IMR-90 (cell line): ENCODE data around the gene IHH. TPM values are rescaled to one million over a fixed set of nuclear protein-coding genes. Genes with fewer than 3 reads are reported as not detected.

Source experiments
- ATAC-seq: fragments of 200-7000 bp; cut with Tn5 transposase; 2 replicates; pipeline ENCODE4 v1.9.1; 2020; ENCODE audit warnings: low read depth, mild to moderate bottlenecking, moderate library complexity
- BruUV-seq: library from RNA; stranded (reverse); fragments of 400-500 nt; replicated peaks from 2 replicates; lab custom pipeline; 2021; lab: Mats Ljungman, UMichigan
- CTCF ChIA-PET: fragments of 300-600 bp; formaldehyde crosslinking; extraction: SDS; loops from one replicate; lab custom pipeline; 2021; ENCODE audit warnings: antibody characterized with exemption; lab: Yijun Ruan, JAX
- POLR2A ChIA-PET: fragments of 300-600 bp; sonication (Branson Sonifier 250); formaldehyde crosslinking; loops from one replicate; lab custom pipeline; 2022; ENCODE audit warnings: antibody characterized with exemption; ENCODE audit not compliant: unreplicated experiment; lab: Charles Lee
- DNase-seq: peaks from one replicate; pipeline ENCODE4 v3.0.0; 2013
- H2AFZ ChIP-seq: replicated peaks from 2 replicates; pipeline ENCODE3; 2013; ENCODE audit warnings: low read length, mild to moderate bottlenecking; ENCODE audit not compliant: poor library complexity
- H2AK5ac ChIP-seq: 2 replicates; pipeline ENCODE4 v1.6.1; 2013; ENCODE audit warnings: low read depth, low read length, inconsistent platforms
- H2AK9ac ChIP-seq: replicated peaks from 2 replicates; pipeline ENCODE3; 2013; ENCODE audit warnings: mild to moderate bottlenecking, low read depth, low read length, moderate library complexity; ENCODE audit not compliant: poor library complexity
- H2BK120ac ChIP-seq: 2 replicates; pipeline ENCODE4 v1.6.1; 2013; ENCODE audit warnings: low read depth, low read length, inconsistent platforms
- H2BK15ac ChIP-seq: 3 replicates; pipeline ENCODE4 v1.6.1; 2013; ENCODE audit warnings: low read depth, low read length, inconsistent platforms
- H2BK20ac ChIP-seq: 2 replicates; pipeline ENCODE4 v1.6.1; 2013; ENCODE audit warnings: low read depth, mild to moderate bottlenecking, inconsistent platforms, low read length, moderate library complexity
- H2BK5ac ChIP-seq: 2 replicates; pipeline ENCODE4 v1.6.1; 2013; ENCODE audit warnings: mild to moderate bottlenecking, low read depth, low read length, inconsistent platforms; ENCODE audit not compliant: poor library complexity, severe bottlenecking
- H3K14ac ChIP-seq: replicated peaks from 2 replicates; pipeline ENCODE4 v1.6.1; 2013; ENCODE audit warnings: low read depth, low read length, inconsistent platforms
- H3K18ac ChIP-seq: 2 replicates; pipeline ENCODE4 v1.6.1; 2013; ENCODE audit warnings: low read depth, low read length, control low read depth
- H3K23ac ChIP-seq: 2 replicates; pipeline ENCODE4 v1.6.1; 2013; ENCODE audit warnings: low read depth, low read length, inconsistent platforms
- H3K27ac ChIP-seq: 2 replicates; pipeline ENCODE4 v1.5.1; 2013; ENCODE audit warnings: mild to moderate bottlenecking, control low read depth, low read length; ENCODE audit not compliant: insufficient read depth
- H3K27me3 ChIP-seq: 2 replicates; pipeline ENCODE4 v1.6.1; 2013; ENCODE audit warnings: low read length; ENCODE audit not compliant: control insufficient read depth, insufficient read depth
- H3K36me3 ChIP-seq: 2 replicates; pipeline ENCODE4 v1.6.1; 2013; ENCODE audit warnings: low read length, mixed read lengths; ENCODE audit not compliant: control insufficient read depth, insufficient read depth
- H3K4ac ChIP-seq: 2 replicates; pipeline ENCODE4 v1.6.1; 2013; ENCODE audit warnings: low read depth, low read length, inconsistent platforms
- H3K4me1 ChIP-seq: 2 replicates; pipeline ENCODE4 v1.6.1; 2013; ENCODE audit warnings: low read length, mixed read lengths; ENCODE audit not compliant: control insufficient read depth, insufficient read depth
- H3K4me2 ChIP-seq: 2 replicates; pipeline ENCODE4 v1.6.1; 2013; ENCODE audit warnings: low read depth, mild to moderate bottlenecking, control low read depth, low read length, moderate library complexity
- H3K4me3 ChIP-seq: 2 replicates; pipeline ENCODE4 v1.5.1; 2013; ENCODE audit warnings: low read depth, mild to moderate bottlenecking, control low read depth, low read length, moderate library complexity; ENCODE audit not compliant: insufficient read depth
- H3K56ac ChIP-seq: 2 replicates; pipeline ENCODE4 v1.6.1; 2013; ENCODE audit warnings: low read length, inconsistent platforms; ENCODE audit not compliant: insufficient read depth; ENCODE audit errors: extremely low read depth
- H3K79me1 ChIP-seq, 2 experiments: 2 replicates each; pipeline ENCODE4 v1.6.1; 2013; ENCODE audit warnings: low read length in 2 of 2, inconsistent platforms in 1 of 2, low read depth in 1 of 2
- H3K9ac ChIP-seq: 2 replicates; pipeline ENCODE4 v1.6.1; 2013; ENCODE audit warnings: low read depth, low read length, control low read depth
- H3K9me1 ChIP-seq: 2 replicates; pipeline ENCODE4 v1.6.1; 2013; ENCODE audit warnings: low read length, inconsistent platforms; ENCODE audit not compliant: insufficient read depth
- H3K9me3 ChIP-seq: 2 replicates; pipeline ENCODE4 v1.6.1; 2013; ENCODE audit warnings: low read length; ENCODE audit not compliant: control insufficient read depth, insufficient read depth
- H4K20me1 ChIP-seq: 2 replicates; pipeline ENCODE4 v1.6.1; 2013; ENCODE audit warnings: low read length, inconsistent platforms; ENCODE audit not compliant: insufficient read depth
- H4K5ac ChIP-seq: 2 replicates; pipeline ENCODE4 v1.6.1; 2013; ENCODE audit warnings: mild to moderate bottlenecking, low read depth, low read length, control low read depth
- H4K8ac ChIP-seq, 2 experiments: 2 replicates each; pipeline ENCODE4 v1.6.1; 2013; ENCODE audit warnings: low read depth in 2 of 2, low read length in 2 of 2, control low read depth in 1 of 2, inconsistent platforms in 1 of 2
- H4K91ac ChIP-seq: 2 replicates; pipeline ENCODE4 v1.6.1; 2013; ENCODE audit warnings: low read depth, low read length, inconsistent platforms; ENCODE audit not compliant: insufficient read depth
- MAFK ChIP-seq: IDR thresholded peaks from 2 replicates; pipeline ENCODE4 v1.6.1; 2012; ENCODE audit warnings: low read depth, low read length, improper control_type of control experiment
- MAZ ChIP-seq: IDR thresholded peaks from 2 replicates; pipeline ENCODE4 v1.6.1; 2012; ENCODE audit warnings: low read depth, mild to moderate bottlenecking, low read length, improper control_type of control experiment, moderate library complexity, borderline replicate concordance
- POLR2A ChIP-seq: IDR thresholded peaks from 2 replicates; pipeline ENCODE4 v1.6.1; 2012; ENCODE audit warnings: mild to moderate bottlenecking, low read depth, low read length
- RAD21 ChIP-seq: IDR thresholded peaks from 2 replicates; pipeline ENCODE4 v1.6.1; 2012; ENCODE audit warnings: low read length, improper control_type of control experiment
- SMC3 ChIP-seq: fragments of 150-350 bp; IDR thresholded peaks from 2 replicates; pipeline ENCODE4 v1.6.1; 2016; ENCODE audit warnings: low read depth, mild to moderate bottlenecking, antibody characterized with exemption, low read length, moderate library complexity
- WGBS, 2 experiments: methylation state at CpG; one replicate each; pipeline versions ENCODE4 v1.1.5 to v1.1.7; 2013; ENCODE audit warnings: missing lambda C conversion rate in 2 of 2; ENCODE audit not compliant: insufficient read length in 1 of 2; ENCODE audit errors: extremely low coverage in 2 of 2; 5-methylcytosine and 5-hydroxymethylcytosine counted together
- dilution Hi-C: fragments of 300-500 bp; cut with HindIII; formaldehyde crosslinking; loops from one replicate; pipeline ENCODE4 v1.14.3; 2018; ENCODE audit warnings: low sequenced_read_pairs; ENCODE audit not compliant: unreplicated experiment
- in situ Hi-C: fragments of 300-500 bp; cut with MboI; formaldehyde crosslinking; loops from 3 replicates; pipeline ENCODE4 v1.14.3; 2019; ENCODE audit warnings: low sequenced_read_pairs, inconsistent platforms, mixed read lengths
- intact Hi-C: fragments of 100-400 bp; cut with micrococcal nuclease; formaldehyde crosslinking; loops from 2 replicates; pipeline ENCODE4 v1.10.0; 2022
- polyA plus RNA-seq, 3 experiments: library from polyadenylated mRNA; depleted of rRNA; stranded (reverse); fragments of >200 nt; gene quantifications; 2 replicates each; pipeline ENCODE4 v1.2.3, GENCODE V29; 2012; ENCODE audit warnings: low replicate concordance in 1 of 3
- total RNA-seq: library from RNA; depleted of rRNA; stranded (reverse); fragments of >200 nt; gene quantifications from 2 replicates; pipeline ENCODE4 v1.2.3, GENCODE V29; 2012

Gene IHH
- total and polyA plus RNA-seq, 2 of the 4 experiments (the other 2 are of a cell fraction) = not detected

- CTCF ChIA-PET = interaction anchor here (0.9 kb wide), 1 partner anchor 12 kb away, joined by 3 read pairs; no protein-coding TSS in a partner anchor
Measured at GRCh38 chr2:219107758-219108157, 47.0 kb upstream of the IHH start.

More at GRCh38 chr2:219107758-219108157, 47.0 kb upstream of the IHH start:
- Histone ChIP-seq H3K79me1 (no peaks in the 10 kb centered on the region), H2BK15ac (no peak overlapping the region), H3K4me1 (no peaks in the 10 kb centered on the region), H3K27me3 (no peaks in the 10 kb centered on the region), H2AK5ac (no peak overlapping the region), H2BK5ac (no peak overlapping the region), H3K4me2 (no peak overlapping the region), H4K91ac (no peak overlapping the region), H3K4me3 (no peak overlapping the region), H3K27ac (no peak overlapping the region), H4K8ac (no peak overlapping the region), H2BK120ac (no peak overlapping the region), H4K5ac (no peak overlapping the region), H2BK20ac (no peak overlapping the region), H3K23ac (no peak overlapping the region), H3K36me3 (no peaks in the 10 kb centered on the region), H3K9ac (no peak overlapping the region), H2AK9ac (no peak overlapping the region), H3K4ac (no peak overlapping the region), H2AFZ (no peak overlapping the region), H3K9me3 (no peaks in the 10 kb centered on the region), H4K20me1 (no peaks in the 10 kb centered on the region), H3K56ac (no peak overlapping the region), H3K14ac (no peak overlapping the region), H3K18ac (no peak overlapping the region), H3K9me1 (no peaks in the 10 kb centered on the region; the same call in 1 of the 2 replicates)
- DNase-seq (no peak), ATAC-seq (no peak)
- BruUV-seq = no TSS peak
- intact Hi-C loops (no loop called here), in situ Hi-C loops (no loop called here), dilution Hi-C loops (no loop called here)
- POLR2A ChIA-PET = no interaction called here
- TF ChIP-seq SMC3 = no peak
- TF ChIP-seq MAZ = no peak
- no peak for TF ChIP-seq MAFK
- no peak for TF ChIP-seq POLR2A
- no peak for TF ChIP-seq RAD21
- WGBS, 2 experiments = 40% methylated on average over 2 of the region's 8 CpGs; no CpG with 5 or more reads in 1 of the 2 experiments
